22Rv1 (cell line): ENCODE data around the gene FBXO10.
"Not testable (repeated sequence)": the region's sequence is repeated elsewhere in the genome, so short reads cannot be mapped to it uniquely, and the experiment has no call there.

Experiments
- H3K27ac ChIP-seq: fragments of 450-650 bp; 2 replicates; pipeline ENCODE4 v1.5.1; 2017
- CTCF ChIP-seq: fragments of 450-650 bp; IDR thresholded peaks from 2 replicates; pipeline ENCODE4 v1.5.1; 2017; ENCODE audit warnings: mild to moderate bottlenecking
- ZFX ChIP-seq: fragments of 450-650 bp; IDR thresholded peaks from 2 replicates; pipeline ENCODE4 v1.6.1; 2017; ENCODE audit warnings: antibody characterized with exemption, borderline replicate concordance

Gene FBXO10

GRCh38 chr9:37523916-37524315 is 52.3 kb downstream of the FBXO10 start:
- no peak for TF ChIP-seq CTCF
- no peak for TF ChIP-seq ZFX
- H3K27ac ChIP-seq = no peak overlapping the region

- TF ChIP-seq ZFX (no peak), CTCF (no peak)
- no peak overlapping the region for H3K27ac ChIP-seq
Measured at GRCh38 chr9:37522971-37523370, 53.2 kb downstream of the FBXO10 start.

GRCh38 chr9:37521111-37521510 is 55.1 kb downstream of the FBXO10 start:
- no peak for TF ChIP-seq CTCF
- no peak for TF ChIP-seq ZFX
- no peak overlapping the region for H3K27ac ChIP-seq

- TF ChIP-seq ZFX = no peak
- no peak for TF ChIP-seq CTCF
- no peak overlapping the region for H3K27ac ChIP-seq
Measured at GRCh38 chr9:37520641-37521040, 55.5 kb downstream of the FBXO10 start.

- TF ChIP-seq ZFX (no peak), CTCF (no peak)
- no peak overlapping the region for H3K27ac ChIP-seq
Measured at GRCh38 chr9:37517923-37518322, 58.3 kb downstream of the FBXO10 start.

GRCh38 chr9:37515620-37516258 is 60.4 kb downstream of the FBXO10 start:
- TF ChIP-seq CTCF = no peak
- TF ChIP-seq ZFX = no peak

GRCh38 chr9:37514999-37515398 is 61.2 kb downstream of the FBXO10 start:
- no peak overlapping the region for H3K27ac ChIP-seq
- TF ChIP-seq CTCF = no peak
- no peak for TF ChIP-seq ZFX

More at GRCh38 chr9:37515620-37516258, 60.4 kb downstream of the FBXO10 start:
- H3K27ac ChIP-seq = no peak overlapping the region

GRCh38 chr9:37514415-37514814 is 61.8 kb downstream of the FBXO10 start:
- not testable (repeated sequence) for H3K27ac ChIP-seq
